ENCODE data around the gene HIC2. TPM values are rescaled to one million over a fixed set of nuclear protein-coding genes. Genes with fewer than 3 reads are reported as not detected.

HIC2 gene
- total and polyA plus RNA-seq, 9 of the 15 experiments (the other 6 are each of a cell fraction or from before 2014, with no cell fraction given), result 1.7 to 117 (median 35.5) TPM

DNA sequence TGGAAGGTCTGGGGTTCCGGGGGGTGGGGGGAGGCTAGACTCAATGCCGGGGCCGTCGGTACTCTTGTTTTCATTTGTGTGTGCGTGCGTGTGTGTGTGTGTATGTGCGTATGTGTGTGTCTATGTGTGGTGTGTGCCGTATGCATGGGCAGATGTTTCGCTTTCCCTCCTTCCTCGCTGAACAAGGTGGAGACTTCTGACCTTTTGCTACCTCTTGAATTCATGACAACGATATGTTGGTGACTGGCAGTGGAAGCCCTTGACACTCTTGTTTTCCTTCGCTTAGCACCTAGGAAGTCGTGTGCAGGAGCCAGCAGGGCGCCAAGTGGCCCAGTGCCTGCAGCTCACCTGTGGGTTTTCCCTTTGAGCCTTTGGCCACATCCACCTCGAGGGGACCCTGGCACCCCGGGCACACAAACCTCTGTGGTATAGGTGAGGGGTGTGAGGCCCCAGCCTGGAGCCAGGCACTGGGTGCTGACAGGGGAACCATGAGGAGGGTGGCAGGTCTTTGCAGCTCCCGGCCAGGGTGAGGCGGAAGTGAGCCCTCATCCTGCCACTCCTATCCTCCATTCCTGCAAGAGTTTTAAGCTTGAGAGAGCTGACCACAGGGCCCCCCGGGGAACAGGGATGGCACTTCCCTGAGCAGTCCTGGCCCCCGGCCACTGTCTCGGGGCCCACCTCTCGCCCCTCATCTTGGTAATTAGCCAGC lies 30.7 kb downstream of the HIC2 start (continued):
- TF ChIP-seq ZNF76 (CRISPR knock-in tag; IDR thresholded peaks at IDR 0.05; ENCODE audit: borderline replicate concordance) (0 out of 2 replicates have a peak, but pooled peaks have one; percentile 27), ZNF584 (CRISPR knock-in tag; IDR thresholded peaks at IDR 0.05; ENCODE audit: low read depth) (no peak), TOE1 (IDR thresholded peaks at IDR 0.05; ENCODE audit: borderline replicate concordance) (no peak; the same call in 1 of the 2 replicates), TOE1 (CRISPR knock-in tag; IDR thresholded peaks at IDR 0.05; ENCODE audit: borderline replicate concordance, low read depth) (no peak), ZC3H8 (IDR thresholded peaks at IDR 0.05) (no peak), PHF8 (IDR thresholded peaks at IDR 0.05; ENCODE audit: borderline replicate concordance, low read length) (no peak; the same call in 1 of the 2 replicates), XRCC3 (IDR thresholded peaks at IDR 0.05) (no peak), CREB1 (IDR thresholded peaks at IDR 0.05) (no peak), CREB1 (CRISPR knock-in tag; IDR thresholded peaks at IDR 0.05) (no peak), SAP30 (IDR thresholded peaks at IDR 0.05; ENCODE audit: borderline replicate concordance, insufficient read depth, low read depth, low read length, poor library complexity, severe bottlenecking) (no peak), RFX7 (CRISPR knock-in tag; IDR thresholded peaks at IDR 0.05) (no peak), ZNF551 (CRISPR knock-in tag; IDR thresholded peaks at IDR 0.05) (no peak), PCBP2 (IDR thresholded peaks at IDR 0.05; ENCODE audit: low read depth, low read length, poor library complexity, severe bottlenecking) (no peak), SREBF1 (IDR thresholded peaks at IDR 0.05; ENCODE audit: borderline replicate concordance, low read depth, low read length) (no peak), BRD9 (IDR thresholded peaks at IDR 0.05; ENCODE audit: low read depth, partially characterized antibody) (no peak), NBN (IDR thresholded peaks at IDR 0.05; ENCODE audit: low read depth) (no peak), MAZ (CRISPR knock-in tag; conservative IDR thresholded peaks at IDR 0.05 in 1 of 2, IDR thresholded peaks at IDR 0.05 in 1 of 2) (0 out of 4 replicates have a peak, but pooled peaks of 1 of the 2 experiments have one; percentile 9), GABPB1 (CRISPR knock-in tag; IDR thresholded peaks at IDR 0.05) (no peak)
- TF ChIP-seq, protein P1, sequence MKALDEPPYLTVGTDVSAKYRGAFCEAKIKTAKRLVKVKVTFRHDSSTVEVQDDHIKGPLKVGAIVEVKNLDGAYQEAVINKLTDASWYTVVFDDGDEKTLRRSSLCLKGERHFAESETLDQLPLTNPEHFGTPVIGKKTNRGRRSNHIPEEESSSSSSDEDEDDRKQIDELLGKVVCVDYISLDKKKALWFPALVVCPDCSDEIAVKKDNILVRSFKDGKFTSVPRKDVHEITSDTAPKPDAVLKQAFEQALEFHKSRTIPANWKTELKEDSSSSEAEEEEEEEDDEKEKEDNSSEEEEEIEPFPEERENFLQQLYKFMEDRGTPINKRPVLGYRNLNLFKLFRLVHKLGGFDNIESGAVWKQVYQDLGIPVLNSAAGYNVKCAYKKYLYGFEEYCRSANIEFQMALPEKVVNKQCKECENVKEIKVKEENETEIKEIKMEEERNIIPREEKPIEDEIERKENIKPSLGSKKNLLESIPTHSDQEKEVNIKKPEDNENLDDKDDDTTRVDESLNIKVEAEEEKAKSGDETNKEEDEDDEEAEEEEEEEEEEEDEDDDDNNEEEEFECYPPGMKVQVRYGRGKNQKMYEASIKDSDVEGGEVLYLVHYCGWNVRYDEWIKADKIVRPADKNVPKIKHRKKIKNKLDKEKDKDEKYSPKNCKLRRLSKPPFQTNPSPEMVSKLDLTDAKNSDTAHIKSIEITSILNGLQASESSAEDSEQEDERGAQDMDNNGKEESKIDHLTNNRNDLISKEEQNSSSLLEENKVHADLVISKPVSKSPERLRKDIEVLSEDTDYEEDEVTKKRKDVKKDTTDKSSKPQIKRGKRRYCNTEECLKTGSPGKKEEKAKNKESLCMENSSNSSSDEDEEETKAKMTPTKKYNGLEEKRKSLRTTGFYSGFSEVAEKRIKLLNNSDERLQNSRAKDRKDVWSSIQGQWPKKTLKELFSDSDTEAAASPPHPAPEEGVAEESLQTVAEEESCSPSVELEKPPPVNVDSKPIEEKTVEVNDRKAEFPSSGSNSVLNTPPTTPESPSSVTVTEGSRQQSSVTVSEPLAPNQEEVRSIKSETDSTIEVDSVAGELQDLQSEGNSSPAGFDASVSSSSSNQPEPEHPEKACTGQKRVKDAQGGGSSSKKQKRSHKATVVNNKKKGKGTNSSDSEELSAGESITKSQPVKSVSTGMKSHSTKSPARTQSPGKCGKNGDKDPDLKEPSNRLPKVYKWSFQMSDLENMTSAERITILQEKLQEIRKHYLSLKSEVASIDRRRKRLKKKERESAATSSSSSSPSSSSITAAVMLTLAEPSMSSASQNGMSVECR (CRISPR knock-in tag; IDR thresholded peaks at IDR 0.05), result no peak
- TF ChIP-seq, protein P2, sequence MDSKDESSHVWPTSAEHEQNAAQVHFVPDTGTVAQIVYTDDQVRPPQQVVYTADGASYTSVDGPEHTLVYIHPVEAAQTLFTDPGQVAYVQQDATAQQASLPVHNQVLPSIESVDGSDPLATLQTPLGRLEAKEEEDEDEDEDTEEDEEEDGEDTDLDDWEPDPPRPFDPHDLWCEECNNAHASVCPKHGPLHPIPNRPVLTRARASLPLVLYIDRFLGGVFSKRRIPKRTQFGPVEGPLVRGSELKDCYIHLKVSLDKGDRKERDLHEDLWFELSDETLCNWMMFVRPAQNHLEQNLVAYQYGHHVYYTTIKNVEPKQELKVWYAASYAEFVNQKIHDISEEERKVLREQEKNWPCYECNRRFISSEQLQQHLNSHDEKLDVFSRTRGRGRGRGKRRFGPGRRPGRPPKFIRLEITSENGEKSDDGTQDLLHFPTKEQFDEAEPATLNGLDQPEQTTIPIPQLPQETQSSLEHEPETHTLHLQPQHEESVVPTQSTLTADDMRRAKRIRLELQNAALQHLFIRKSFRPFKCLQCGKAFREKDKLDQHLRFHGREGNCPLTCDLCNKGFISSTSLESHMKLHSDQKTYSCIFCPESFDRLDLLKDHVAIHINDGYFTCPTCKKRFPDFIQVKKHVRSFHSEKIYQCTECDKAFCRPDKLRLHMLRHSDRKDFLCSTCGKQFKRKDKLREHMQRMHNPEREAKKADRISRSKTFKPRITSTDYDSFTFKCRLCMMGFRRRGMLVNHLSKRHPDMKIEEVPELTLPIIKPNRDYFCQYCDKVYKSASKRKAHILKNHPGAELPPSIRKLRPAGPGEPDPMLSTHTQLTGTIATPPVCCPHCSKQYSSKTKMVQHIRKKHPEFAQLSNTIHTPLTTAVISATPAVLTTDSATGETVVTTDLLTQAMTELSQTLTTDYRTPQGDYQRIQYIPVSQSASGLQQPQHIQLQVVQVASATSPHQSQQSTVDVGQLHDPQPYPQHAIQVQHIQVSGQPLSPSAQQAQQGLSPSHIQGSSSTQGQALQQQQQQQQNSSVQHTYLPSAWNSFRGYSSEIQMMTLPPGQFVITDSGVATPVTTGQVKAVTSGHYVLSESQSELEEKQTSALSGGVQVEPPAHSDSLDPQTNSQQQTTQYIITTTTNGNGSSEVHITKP (IDR thresholded peaks at IDR 0.05; ENCODE audit: partially characterized antibody), result peak; percentile 48

Data from K562 (cell line).